GM23338 (cell line): Measurements from ENCODE around the gene SIRPA. TPM values are rescaled to one million over a fixed set of nuclear protein-coding genes. Genes with fewer than 3 reads are reported as not detected.
A peak's percentile ranks its signal among the peaks of the same experiment; 100 is the strongest.

Experiments used
- ATAC-seq: fragments of 200-7000 bp; cut with Tn5 transposase; 3 replicates; pipeline ENCODE4 v1.9.1; 2020
- DNase-seq: peaks from one replicate; pipeline ENCODE4 v3.0.0-alpha.2; 2015; ENCODE audit warnings: low spot score
- H2AFZ ChIP-seq: fragments of 200-600 bp; sonication (generic); 2 replicates; pipeline ENCODE4 v1.8.0; 2016; ENCODE audit warnings: antibody characterized with exemption, mild to moderate bottlenecking, moderate library complexity
- H3F3A ChIP-seq: fragments of 200-600 bp; sonication (generic); replicated peaks from 2 replicates; pipeline ENCODE4 v1.8.0; 2017; ENCODE audit warnings: antibody characterized with exemption, mixed run types, low read depth
- H3K27ac ChIP-seq: fragments of 200-600 bp; sonication (generic); 2 replicates; pipeline ENCODE4 v1.6.1; 2016; ENCODE audit warnings: low read depth
- H3K27me3 ChIP-seq: fragments of 200-600 bp; sonication (generic); 2 replicates; pipeline ENCODE4 v1.8.0; 2016; ENCODE audit warnings: mild to moderate bottlenecking, mixed run types, moderate library complexity; ENCODE audit not compliant: insufficient read depth
- H3K36me3 ChIP-seq: fragments of 200-600 bp; sonication (generic); 2 replicates; pipeline ENCODE4 v1.8.0; 2016; ENCODE audit warnings: mild to moderate bottlenecking; ENCODE audit not compliant: insufficient read depth
- H3K4me1 ChIP-seq: fragments of 200-600 bp; sonication (generic); 2 replicates; pipeline ENCODE4 v1.8.0; 2016; ENCODE audit warnings: mild to moderate bottlenecking, moderate library complexity; ENCODE audit not compliant: insufficient read depth
- H3K4me2 ChIP-seq: fragments of 200-600 bp; sonication (generic); 2 replicates; pipeline ENCODE4 v1.7.1; 2017; ENCODE audit warnings: mixed run types
- H3K4me3 ChIP-seq: fragments of 200-600 bp; sonication (generic); 2 replicates; pipeline ENCODE4 v1.6.1; 2016; ENCODE audit warnings: mixed run types
- H3K79me2 ChIP-seq: fragments of 200-600 bp; sonication (generic); replicated peaks from 2 replicates; pipeline ENCODE4 v1.8.0; 2017; ENCODE audit warnings: mild to moderate bottlenecking; ENCODE audit not compliant: insufficient read depth
- H3K9me2 ChIP-seq: fragments of 200-600 bp; sonication (generic); 2 replicates; pipeline ENCODE4 v1.8.0; 2017; ENCODE audit not compliant: insufficient read depth
- H4K20me1 ChIP-seq: fragments of 200-600 bp; sonication (generic); replicated peaks from 2 replicates; pipeline ENCODE4 v1.8.0; 2017; ENCODE audit warnings: mild to moderate bottlenecking; ENCODE audit not compliant: insufficient read depth
- H3K27ac Mint-ChIP-seq: 2 replicates; pipeline ENCODE4 v1.8.0; 2020; ENCODE audit warnings: inconsistent platforms, mild to moderate bottlenecking, moderate library complexity, mixed read lengths
- H3K27me3 Mint-ChIP-seq: 3 replicates; pipeline ENCODE4 v1.8.0; 2022; ENCODE audit warnings: low read depth, mild to moderate bottlenecking, moderate library complexity, mixed read lengths, inconsistent platforms; ENCODE audit not compliant: insufficient read depth, poor library complexity
- H3K36me3 Mint-ChIP-seq: 3 replicates; pipeline ENCODE4 v1.8.0; 2021; ENCODE audit warnings: low read depth, mild to moderate bottlenecking, inconsistent platforms, moderate library complexity, mixed read lengths
- H3K4me1 Mint-ChIP-seq: 3 replicates; pipeline ENCODE4 v1.8.0; 2020; ENCODE audit warnings: mild to moderate bottlenecking, inconsistent platforms, mixed read lengths
- H3K4me3 Mint-ChIP-seq: 3 replicates; pipeline ENCODE4 v1.8.0; 2021; ENCODE audit warnings: moderate library complexity, mild to moderate bottlenecking, inconsistent platforms, mixed read lengths
- H3K9me3 Mint-ChIP-seq: 3 replicates; pipeline ENCODE4 v1.8.0; 2020; ENCODE audit warnings: moderate library complexity, mild to moderate bottlenecking, inconsistent platforms, mixed read lengths
- CREB1 ChIP-seq: fragments of 250-450 bp; sonication (Bioruptor Pico); IDR thresholded peaks from 2 replicates; pipeline ENCODE4 v1.5.0; 2020; ENCODE audit warnings: low read depth, mild to moderate bottlenecking, moderate library complexity
- CTCF ChIP-seq, 2 experiments: fragments of 200-600 bp in 1 of 2; sonication (generic) in 1 of 2; conservative IDR thresholded peaks; 2 replicates each; pipeline versions ENCODE4 v1.5.1 to v1.6.1; 2016 to 2017; ENCODE audit warnings: antibody characterized with exemption in 2 of 2, low read depth in 2 of 2, mild to moderate bottlenecking in 2 of 2, moderate library complexity in 1 of 2
- ETS1 ChIP-seq: IDR thresholded peaks from 2 replicates; pipeline ENCODE4 v1.6.1; 2016; ENCODE audit warnings: antibody characterized with exemption
- EZH2 ChIP-seq: fragments of 200-600 bp; sonication (generic); IDR thresholded peaks from one replicate; pipeline ENCODE4 v1.8.0; 2017; ENCODE audit warnings: antibody characterized with exemption, mild to moderate bottlenecking, low read depth; ENCODE audit not compliant: unreplicated experiment
- EZH2phosphoT487 ChIP-seq: fragments of 200-600 bp; sonication (generic); IDR thresholded peaks from one replicate; pipeline ENCODE4 v1.8.1; 2018; ENCODE audit warnings: antibody characterized with exemption; ENCODE audit not compliant: unreplicated experiment
- JUNB ChIP-seq: IDR thresholded peaks from one replicate; pipeline ENCODE4 v1.6.1; 2016; ENCODE audit warnings: antibody characterized with exemption; ENCODE audit not compliant: unreplicated experiment
- NANOG ChIP-seq: IDR thresholded peaks from 2 replicates; pipeline ENCODE4 v1.6.1; 2016; ENCODE audit warnings: antibody characterized with exemption, borderline replicate concordance
- POLR2AphosphoS5 ChIP-seq: IDR thresholded peaks from 2 replicates; pipeline ENCODE4 v1.6.1; 2016; ENCODE audit warnings: antibody characterized with exemption, low read depth
- REST ChIP-seq: IDR thresholded peaks from one replicate; pipeline ENCODE4 v1.6.1; 2018; ENCODE audit warnings: antibody characterized with exemption; ENCODE audit not compliant: unreplicated experiment
- STAT1 ChIP-seq: IDR thresholded peaks from one replicate; pipeline ENCODE4 v1.6.1; 2016; ENCODE audit warnings: antibody characterized with exemption; ENCODE audit not compliant: unreplicated experiment
- ZNF114 ChIP-seq: fragments of 250-450 bp; sonication (Bioruptor Pico); IDR thresholded peaks from 2 replicates; pipeline ENCODE4 v1.5.0; 2020; ENCODE audit warnings: mild to moderate bottlenecking, moderate library complexity
- ZNF331 ChIP-seq: fragments of 250-450 bp; sonication (Bioruptor Pico); IDR thresholded peaks from 2 replicates; pipeline ENCODE4 v1.5.0; 2020; ENCODE audit warnings: low read depth, mild to moderate bottlenecking, moderate library complexity
- ZNF462 ChIP-seq: fragments of 250-450 bp; sonication (Bioruptor Pico); IDR thresholded peaks from 2 replicates; pipeline ENCODE4 v1.5.0; 2020; ENCODE audit warnings: mild to moderate bottlenecking, moderate library complexity
- polyA plus RNA-seq: library from polyadenylated mRNA; unstranded; fragments of >200 nt; fragmentation: Nextera tagmentation; extraction: Ambion mirVana; gene quantifications from 2 replicates; pipeline ENCODE4 v1.2.1, GENCODE V29; 2016
- total RNA-seq: library from RNA; depleted of rRNA; stranded (reverse); fragments of >200 nt; shearing (Covaris generic); gene quantifications from 2 replicates; pipeline ENCODE4 v1.2.3, GENCODE V29; 2014

SIRPA gene
- total and polyA plus RNA-seq, 2 experiments from 2014 or later, result 1.2 to 2.9 TPM

- Mint-ChIP-seq H3K27ac (no peak overlapping the region), H3K4me3 (no peak overlapping the region), H3K9me3 (no peaks in the 10 kb centered on the region), H3K27me3 (peaks cover 8% of the 10 kb centered on the region), H3K36me3 (no peaks in the 10 kb centered on the region), H3K4me1 (peaks cover 19% of the 10 kb centered on the region)
- H3F3A ChIP-seq, result no peaks in the 10 kb centered on the region
- H3K4me3 ChIP-seq, result no peak overlapping the region
- DNase-seq, result peak; percentile 30
- peaks cover 15% of the 10 kb centered on the region for H3K4me1 ChIP-seq
- no peaks in the 10 kb centered on the region for H3K79me2 ChIP-seq
- no peak overlapping the region for H3K27ac ChIP-seq
- TF ChIP-seq ZNF462 (CRISPR knock-in tag), result no peak
- no peak for TF ChIP-seq STAT1
- no peak for TF ChIP-seq CREB1 (CRISPR knock-in tag)
- TF ChIP-seq REST, result no peak
- TF ChIP-seq JUNB, result no peak
- TF ChIP-seq POLR2AphosphoS5, result no peak
- no peak for TF ChIP-seq ZNF114 (CRISPR knock-in tag)
- TF ChIP-seq ETS1, result no peak
- TF ChIP-seq CTCF (conservative IDR thresholded peaks at IDR 0.05; ENCODE audit: low read depth in 2 of 2), result no peak
- no peak for TF ChIP-seq ZNF331 (CRISPR knock-in tag)
- TF ChIP-seq EZH2phosphoT487, result no peak
- TF ChIP-seq NANOG, result no peak
- TF ChIP-seq EZH2, result no peak
- H2AFZ ChIP-seq, result no peak overlapping the region
- H3K4me2 ChIP-seq, result no peak overlapping the region
- H3K27me3 ChIP-seq, result no peaks in the 10 kb centered on the region
- no peaks in the 10 kb centered on the region for H3K36me3 ChIP-seq
- H3K9me2 ChIP-seq, result no peaks in the 10 kb centered on the region
- ATAC-seq, result peak; percentile 58; the same call in 2 of the 3 replicates
- H4K20me1 ChIP-seq, result no peaks in the 10 kb centered on the region
These were observed 34.3 kb downstream of the SIRPA start for GRCh38 chr20:1929460-1929859.
